Lower lobe of right lung (tissue), 2 donors: ENCODE measurements around the gene VPS37B. TPM values are rescaled to one million over a fixed set of nuclear protein-coding genes. Genes with fewer than 3 reads are reported as not detected.

Experiments used
- ATAC-seq, 2 donors: fragments of 200-7000 bp; cut with Tn5 transposase; one replicate each; pipeline ENCODE4 v1.9.1; 2020 to 2022; ENCODE audit warnings: mild to moderate bottlenecking in 2 of 2, moderate library complexity in 2 of 2
- DNase-seq: peaks from one replicate; pipeline ENCODE4 v3.0.0-alpha.2; 2020
- H3K27ac ChIP-seq: fragments of 200-600 bp; one replicate; pipeline ENCODE4 v1.8.0; 2022
- H3K27me3 ChIP-seq: fragments of 200-600 bp; one replicate; pipeline ENCODE4 v1.8.0; 2022; ENCODE audit warnings: low read depth
- H3K36me3 ChIP-seq: fragments of 200-600 bp; one replicate; pipeline ENCODE4 v1.8.0; 2022; ENCODE audit warnings: mild to moderate bottlenecking
- H3K4me1 ChIP-seq: fragments of 200-600 bp; one replicate; pipeline ENCODE4 v1.8.0; 2022
- H3K4me3 ChIP-seq: fragments of 200-600 bp; one replicate; pipeline ENCODE4 v1.8.0; 2022; ENCODE audit warnings: mild to moderate bottlenecking
- H3K9me3 ChIP-seq: fragments of 200-600 bp; one replicate; pipeline ENCODE4 v1.8.0; 2022
- CTCF ChIP-seq: fragments of 200-600 bp; IDR thresholded peaks from one replicate; pipeline ENCODE4 v1.8.0; 2022; ENCODE audit warnings: antibody characterized with exemption, mild to moderate bottlenecking
- intact Hi-C: fragments of 100-400 bp; cut with DNase I; formaldehyde crosslinking; loops from one replicate; pipeline ENCODE4 v1.11.0; 2022
- total RNA-seq: library from RNA; stranded (reverse); fragmentation: NEBNext Ultra II Directional; extraction: Animal tissue kit (Norgen Biotek cat#: 25700); gene quantifications from one replicate; pipeline ENCODE4 v1.2.1, GENCODE V29; 2021
- donor health status: DM: no; HTN: yes; CAD: no; lungs with severe emphysema.

VPS37B gene
- total RNA-seq, 1 donor from 2014 or later = 34.5 TPM

- H3K4me3 ChIP-seq = no peak overlapping the region
- no peaks in the 10 kb centered on the region for H3K9me3 ChIP-seq
- intact Hi-C loops = no loop called here
- peak overlapping the region; percentile 68 for H3K27ac ChIP-seq
- DNase-seq (peak; percentile 44), ATAC-seq (peak; percentile 24 to 75)
- peaks cover 29% of the 10 kb centered on the region for H3K4me1 ChIP-seq
- TF ChIP-seq CTCF = no peak
- H3K27me3 ChIP-seq = no peaks in the 10 kb centered on the region
- no peaks in the 10 kb centered on the region for H3K36me3 ChIP-seq
Observed at GRCh38 chr12:122841544-122842321, 54.2 kb downstream of the VPS37B start.

DNA sequence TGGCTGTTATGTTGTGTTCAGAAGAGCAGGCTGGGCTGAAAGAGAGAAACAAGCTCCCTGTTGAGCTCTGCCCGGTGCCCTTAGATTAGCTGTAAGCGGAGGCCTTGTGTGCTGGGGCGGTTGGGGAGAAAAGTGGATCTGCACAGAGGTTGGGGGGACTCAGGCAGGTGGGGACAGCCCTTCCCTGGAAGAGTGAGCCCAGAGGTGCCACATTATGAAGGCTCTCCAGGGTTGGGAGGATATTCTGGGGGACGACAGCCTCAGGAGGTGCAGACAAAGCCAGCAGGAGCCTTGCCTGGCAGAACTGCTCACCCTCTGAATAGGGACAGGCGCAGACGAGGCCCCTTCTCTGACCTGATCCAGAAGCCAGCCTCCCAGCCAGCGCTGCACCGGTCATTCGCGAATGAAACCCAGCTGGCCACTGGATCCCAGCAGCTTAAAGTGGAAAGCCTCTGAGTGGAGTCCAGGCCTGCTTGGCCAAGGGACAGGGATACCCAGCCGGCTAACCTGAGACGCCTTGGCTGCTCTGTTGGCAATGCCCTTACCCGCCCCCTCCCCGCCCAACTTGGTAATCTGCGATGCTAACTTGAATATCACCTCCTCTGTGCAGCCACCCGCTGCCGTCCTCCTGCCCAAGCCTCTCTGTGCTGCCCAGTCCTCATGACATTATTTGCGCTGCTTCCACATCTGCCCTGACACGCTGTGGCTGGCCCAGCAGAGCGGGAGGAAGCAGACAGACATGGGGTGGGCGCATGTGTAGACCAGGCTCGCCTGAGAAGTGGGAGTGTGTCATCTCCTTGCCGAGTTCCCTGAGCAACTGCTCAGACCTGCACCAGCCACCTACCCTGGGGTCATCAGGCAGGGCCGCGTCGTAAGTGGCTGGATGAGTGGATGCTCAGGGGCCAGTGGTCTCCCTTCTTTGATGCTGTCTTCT, 55.1 kb downstream of the VPS37B start:
- H3K4me1 ChIP-seq = peaks cover 30% of the 10 kb centered on the region
- no peak overlapping the region for H3K27ac ChIP-seq
- intact Hi-C loops = no loop called here
- no peaks in the 10 kb centered on the region for H3K27me3 ChIP-seq
- no peak for TF ChIP-seq CTCF
- no peaks in the 10 kb centered on the region for H3K9me3 ChIP-seq
- no peaks in the 10 kb centered on the region for H3K36me3 ChIP-seq
- DNase-seq (peak; percentile 24), ATAC-seq (no peak)
- H3K4me3 ChIP-seq = no peak overlapping the region

- TF ChIP-seq CTCF = no peak
Observed at GRCh38 chr12:122839907-122840554, 55.9 kb downstream of the VPS37B start.

GRCh38 chr12:122838841-122839240, 57.1 kb downstream of the VPS37B start:
- no peak overlapping the region for H3K4me3 ChIP-seq
- H3K27me3 ChIP-seq = no peaks in the 10 kb centered on the region
- H3K9me3 ChIP-seq = no peaks in the 10 kb centered on the region
- TF ChIP-seq CTCF = no peak
- intact Hi-C loops = no loop called here
- peaks cover 39% of the 10 kb centered on the region for H3K4me1 ChIP-seq
- H3K36me3 ChIP-seq = no peaks in the 10 kb centered on the region
- no peak for DNase-seq
- no peak overlapping the region for H3K27ac ChIP-seq
- ATAC-seq = no peak

More at GRCh38 chr12:122839907-122840554, 55.9 kb downstream of the VPS37B start:
- intact Hi-C loops = no loop called here
- Histone ChIP-seq H3K36me3 (no peaks in the 10 kb centered on the region), H3K27ac (no peak overlapping the region), H3K4me1 (peaks cover 30% of the 10 kb centered on the region), H3K27me3 (no peaks in the 10 kb centered on the region), H3K4me3 (no peak overlapping the region), H3K9me3 (no peaks in the 10 kb centered on the region)
- no peak for DNase-seq
- ATAC-seq = no peak
